ENCODE data around the gene NUDCD3. TPM values are rescaled to one million over a fixed set of nuclear protein-coding genes. Genes with fewer than 3 reads are reported as not detected.

The NUDCD3 gene
- polyA plus RNA-seq, 1 donor = 80.1 TPM

DNA sequence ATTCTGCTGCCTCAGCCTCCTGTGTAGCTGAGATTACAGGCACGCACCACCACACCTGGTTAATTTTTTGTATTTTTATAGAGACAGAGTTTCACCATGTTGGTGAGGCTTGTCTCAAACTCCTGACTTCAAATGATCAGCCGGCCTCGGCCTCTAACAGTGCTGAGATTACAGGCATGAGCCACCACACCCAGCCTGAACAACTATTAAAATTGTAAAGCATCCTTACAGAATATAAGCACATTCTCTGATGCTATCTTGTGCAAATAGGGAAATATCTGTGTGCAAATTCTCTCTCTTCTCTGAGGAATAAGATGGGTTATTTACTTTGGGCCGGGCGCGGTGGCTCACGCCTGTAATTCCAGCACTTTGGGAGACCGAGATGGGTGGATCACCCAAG lies 12.5 kb downstream of the NUDCD3 start:
- no peak for DNase-seq (ENCODE audit: low read depth)

DNA sequence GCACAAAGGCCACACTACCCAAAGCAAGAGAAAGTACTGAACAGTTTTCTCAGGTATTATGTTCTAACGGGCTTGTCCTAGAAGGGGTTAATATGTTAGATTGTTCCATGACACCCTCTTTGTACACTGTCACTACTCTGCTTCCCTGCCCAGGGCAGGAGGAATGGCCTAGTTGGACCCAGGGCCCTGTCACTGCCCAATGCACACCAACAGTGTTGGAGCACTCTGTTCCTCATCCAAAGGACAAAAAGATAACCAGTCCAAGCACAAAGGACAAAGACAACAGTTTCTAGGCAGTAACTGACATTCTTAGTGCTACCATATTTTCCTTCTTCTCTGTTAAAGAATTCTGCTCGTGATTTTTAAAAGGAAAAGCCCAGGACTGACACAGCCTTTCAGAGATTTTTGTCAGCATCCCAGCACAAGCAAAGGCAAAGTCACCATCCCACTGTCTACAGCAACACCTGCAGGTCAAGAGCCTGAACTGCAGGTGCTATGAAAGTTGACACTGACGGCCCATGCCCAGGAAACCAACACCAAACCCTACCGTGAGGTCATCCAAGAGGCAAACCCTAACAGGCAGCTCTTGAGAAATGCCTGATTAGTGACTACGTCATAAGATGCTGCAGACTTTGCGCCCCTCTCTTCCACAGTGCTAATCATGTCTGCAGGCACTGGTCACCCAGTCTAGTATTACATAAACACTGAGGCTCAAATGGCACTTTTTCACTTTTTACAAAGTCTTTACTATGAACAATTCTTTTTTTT lies 13.2 kb downstream of the NUDCD3 start:
- DNase-seq (ENCODE audit: low read depth) = peak; percentile 41

GRCh38 chr7:44476313-44476712 lies 14.1 kb downstream of the NUDCD3 start:
- no peak for DNase-seq (ENCODE audit: low read depth)

- no peak for DNase-seq (ENCODE audit: low read depth)
These were observed 17.2 kb downstream of the NUDCD3 start for GRCh38 chr7:44473295-44473694.

GRCh38 chr7:44472843-44473242 lies 17.6 kb downstream of the NUDCD3 start:
- DNase-seq (ENCODE audit: low read depth) = no peak

DNA sequence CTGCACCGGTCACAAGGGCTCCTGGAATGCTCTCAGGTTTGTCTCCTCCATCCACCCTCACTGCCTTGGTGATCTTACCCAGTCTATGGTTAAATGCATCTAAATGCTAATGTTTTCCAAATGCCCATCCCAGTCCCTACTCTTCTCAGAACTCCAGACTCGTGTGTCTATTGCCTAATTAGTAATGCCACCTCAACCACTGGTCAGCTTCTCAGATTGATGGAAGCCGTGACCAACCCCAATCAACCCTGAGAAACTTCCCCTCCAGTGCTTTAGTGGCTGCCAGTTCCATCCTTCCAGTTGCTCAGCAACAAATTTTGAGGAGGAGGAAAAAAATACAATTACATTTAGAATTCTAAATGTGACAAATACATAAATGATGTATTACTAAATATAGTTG lies 18.6 kb downstream of the NUDCD3 start:
- no peak for DNase-seq (ENCODE audit: low read depth)

- DNase-seq (ENCODE audit: low read depth) = no peak
These were observed 19.0 kb downstream of the NUDCD3 start for GRCh38 chr7:44471436-44471835.

DNA sequence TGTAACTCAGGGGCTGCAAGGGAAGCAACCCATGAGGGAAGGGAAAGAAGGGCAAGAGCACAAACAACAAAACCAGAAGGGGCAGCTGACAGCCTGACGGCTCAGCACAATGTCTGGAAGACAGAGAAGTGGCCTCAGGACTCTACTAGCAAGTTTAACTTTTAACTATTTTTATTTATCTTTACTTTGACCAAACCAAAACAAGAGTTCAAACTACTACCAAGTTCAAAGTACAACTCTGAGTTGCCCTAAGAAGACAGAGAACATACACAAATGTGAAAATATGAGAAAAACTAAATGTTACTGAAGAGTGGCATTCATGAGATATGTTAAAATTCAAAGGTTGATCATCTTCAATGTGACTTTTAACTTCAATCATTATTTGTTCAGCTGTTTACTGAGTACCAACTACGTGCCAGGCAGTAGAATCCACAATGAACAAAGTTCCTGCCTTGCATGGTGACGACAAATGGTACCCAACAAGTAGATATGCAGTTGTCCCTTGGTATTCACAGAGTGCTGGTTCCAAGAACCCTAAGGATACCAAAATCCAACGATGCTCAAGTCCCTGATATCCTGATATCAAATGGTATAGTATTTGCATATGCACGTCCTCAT lies 19.7 kb downstream of the NUDCD3 start:
- DNase-seq (ENCODE audit: low read depth) = no peak

GRCh38 chr7:44470135-44470479 lies 20.4 kb downstream of the NUDCD3 start:
- no peak for DNase-seq (ENCODE audit: low read depth)

GRCh38 chr7:44469461-44470134 lies 20.9 kb downstream of the NUDCD3 start:
- no peak for DNase-seq (ENCODE audit: low read depth)

- DNase-seq (ENCODE audit: low read depth) = no peak
These were observed 23.3 kb downstream of the NUDCD3 start for GRCh38 chr7:44467217-44467548.

DNA sequence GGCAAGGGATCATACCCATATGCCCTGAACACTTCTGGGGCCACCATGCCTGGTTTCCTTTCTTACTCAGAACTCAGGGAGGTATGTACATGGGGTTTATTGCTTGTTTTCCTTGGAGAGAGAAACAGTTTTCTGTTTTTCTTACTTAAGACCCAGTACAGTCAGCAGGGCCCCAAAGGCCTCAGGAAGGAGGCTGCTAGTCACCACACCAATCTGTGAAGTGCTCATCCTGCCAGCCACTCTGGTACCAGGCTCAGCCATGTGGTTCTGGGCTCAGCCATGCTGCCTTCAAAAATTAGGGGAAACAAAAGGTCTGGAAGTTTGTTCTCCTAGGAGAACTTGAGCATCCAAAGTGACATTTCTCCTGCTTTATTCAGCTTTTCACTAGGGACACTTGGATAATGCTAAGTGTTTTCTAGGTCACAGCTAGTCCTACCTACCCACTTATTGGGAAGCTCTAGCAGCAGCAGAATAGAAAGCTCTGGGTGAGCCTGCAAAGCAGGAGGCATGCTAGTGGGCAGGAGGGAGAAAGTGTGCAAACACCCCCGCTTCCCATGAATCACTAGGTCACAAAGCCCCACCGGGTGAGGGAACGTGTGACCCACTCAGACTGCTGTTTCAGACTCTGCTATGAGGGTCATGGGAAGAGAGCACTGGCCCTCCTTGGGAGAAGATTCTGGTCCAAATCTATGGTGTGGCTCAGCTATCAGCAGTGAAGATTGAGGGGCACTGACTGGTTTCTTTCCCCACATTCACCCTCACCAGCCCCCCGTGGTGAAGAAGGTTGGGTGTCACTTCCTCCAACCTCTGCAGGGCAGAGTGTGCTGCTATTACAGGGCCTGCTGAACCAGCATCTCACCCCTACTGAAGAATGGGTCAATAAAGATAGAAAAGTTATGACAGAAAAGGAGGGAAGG lies 23.9 kb downstream of the NUDCD3 start:
- no peak for DNase-seq (ENCODE audit: low read depth)

- no peak for DNase-seq (ENCODE audit: low read depth)
These were observed 25.0 kb downstream of the NUDCD3 start for GRCh38 chr7:44465490-44465889.

DNA sequence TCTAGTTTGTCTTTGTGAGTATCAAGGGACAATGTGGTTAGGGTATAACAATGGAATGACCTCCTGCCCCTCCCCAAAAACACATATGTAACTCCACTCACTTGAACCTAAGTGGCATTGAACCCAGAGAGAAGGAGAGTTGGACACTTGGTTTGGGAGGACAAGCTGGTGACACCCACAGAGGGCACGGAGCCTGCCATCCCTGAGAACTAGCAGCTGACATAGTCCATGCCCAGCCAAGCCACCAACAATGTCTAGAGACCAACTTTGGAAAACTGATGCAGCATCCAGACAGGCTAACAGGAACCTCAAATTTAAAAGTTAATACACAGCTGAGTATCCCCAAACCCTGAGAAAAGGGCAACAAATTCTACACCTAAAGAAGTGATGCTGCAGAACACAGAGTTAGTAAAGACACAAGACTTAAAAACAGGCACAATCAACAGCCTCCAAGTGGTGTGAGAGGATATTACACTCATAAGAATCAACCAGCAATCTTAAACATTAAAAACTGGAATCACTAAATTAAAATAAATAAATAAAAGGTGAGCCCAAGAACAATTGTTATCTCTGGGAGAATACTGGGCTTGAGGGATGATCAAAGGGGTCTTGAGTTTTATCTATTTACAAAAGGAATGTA lies 27.2 kb downstream of the NUDCD3 start:
- no peak for DNase-seq (ENCODE audit: low read depth)

DNA sequence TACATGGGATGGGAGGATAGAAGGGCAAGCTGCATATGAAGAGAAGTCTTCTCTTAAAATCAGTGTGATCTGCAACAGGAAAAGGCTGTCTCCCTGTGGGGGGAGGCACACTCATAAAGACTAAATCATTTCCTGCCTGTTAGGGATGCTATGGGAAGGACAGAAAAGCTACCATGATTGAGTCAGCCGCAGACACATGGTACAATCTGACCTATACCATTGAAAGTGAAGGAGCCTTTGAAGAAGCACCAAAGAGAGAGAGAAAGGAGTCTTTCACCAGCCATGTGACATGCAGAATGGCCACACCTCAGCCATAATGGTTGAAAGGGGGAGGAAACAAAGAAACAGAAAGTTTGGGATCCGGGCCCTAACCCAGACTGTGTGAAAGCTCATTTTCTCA lies 29.1 kb downstream of the NUDCD3 start:
- no peak for DNase-seq (ENCODE audit: low read depth)

DNA sequence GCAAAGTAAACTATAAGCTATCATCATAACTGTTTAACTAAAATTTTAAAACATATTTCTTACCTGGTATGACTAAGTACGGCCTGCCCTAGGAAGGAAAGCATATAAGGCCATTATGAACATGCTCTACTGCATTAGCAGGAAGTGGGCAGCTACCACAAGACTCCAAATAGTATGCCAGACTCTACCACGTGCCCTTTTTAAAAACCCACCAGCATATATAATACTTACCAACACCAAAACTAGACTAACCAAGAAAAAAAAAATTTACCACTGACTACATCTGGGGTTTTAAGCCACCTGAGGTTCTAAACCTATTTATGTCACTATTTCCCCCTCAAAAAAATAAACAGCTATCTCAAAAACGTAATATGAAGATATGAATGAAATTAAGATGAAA lies 30.1 kb downstream of the NUDCD3 start:
- DNase-seq (ENCODE audit: low read depth) = no peak

DNA sequence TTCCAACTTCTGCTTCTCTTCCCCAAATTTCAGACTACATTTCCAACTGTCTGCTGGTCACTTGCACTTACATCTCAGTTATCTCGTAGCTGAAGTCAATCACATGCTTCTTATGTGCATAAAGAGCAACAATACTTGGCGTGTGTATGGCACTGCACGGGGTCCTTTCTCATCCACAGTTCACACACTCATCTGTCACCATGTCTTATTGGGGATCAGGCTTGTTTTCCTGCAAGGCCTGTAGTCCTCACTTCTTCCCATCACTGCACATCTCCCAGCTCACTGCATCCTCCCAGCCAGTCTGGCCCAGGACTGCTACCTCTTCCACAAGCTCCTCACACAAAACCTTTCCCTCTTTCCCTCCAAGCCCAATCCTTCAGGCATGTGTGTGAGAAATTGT lies 35.3 kb downstream of the NUDCD3 start:
- no peak for DNase-seq (ENCODE audit: low read depth)

- no peak for DNase-seq (ENCODE audit: low read depth)
These were observed 36.1 kb downstream of the NUDCD3 start for GRCh38 chr7:44454348-44454747.

GRCh38 chr7:44451123-44451522 lies 39.3 kb downstream of the NUDCD3 start:
- DNase-seq (ENCODE audit: low read depth) = no peak

DNA sequence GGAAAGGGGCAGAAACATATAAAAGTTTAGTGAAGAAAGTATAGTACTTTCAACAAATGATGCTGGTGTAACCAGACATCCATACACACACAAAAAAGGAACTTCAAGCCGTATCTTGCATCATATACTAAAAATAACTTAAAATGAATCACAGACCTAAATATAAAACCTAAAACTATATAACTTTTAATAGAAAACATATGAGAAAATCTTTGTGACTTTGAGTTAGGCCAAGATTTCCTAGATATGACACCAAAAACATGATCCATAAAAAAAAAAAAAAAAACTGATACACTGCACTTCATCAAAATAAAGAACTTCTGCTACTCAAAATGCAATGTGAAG lies 40.9 kb downstream of the NUDCD3 start:
- no peak for DNase-seq (ENCODE audit: low read depth)

DNA sequence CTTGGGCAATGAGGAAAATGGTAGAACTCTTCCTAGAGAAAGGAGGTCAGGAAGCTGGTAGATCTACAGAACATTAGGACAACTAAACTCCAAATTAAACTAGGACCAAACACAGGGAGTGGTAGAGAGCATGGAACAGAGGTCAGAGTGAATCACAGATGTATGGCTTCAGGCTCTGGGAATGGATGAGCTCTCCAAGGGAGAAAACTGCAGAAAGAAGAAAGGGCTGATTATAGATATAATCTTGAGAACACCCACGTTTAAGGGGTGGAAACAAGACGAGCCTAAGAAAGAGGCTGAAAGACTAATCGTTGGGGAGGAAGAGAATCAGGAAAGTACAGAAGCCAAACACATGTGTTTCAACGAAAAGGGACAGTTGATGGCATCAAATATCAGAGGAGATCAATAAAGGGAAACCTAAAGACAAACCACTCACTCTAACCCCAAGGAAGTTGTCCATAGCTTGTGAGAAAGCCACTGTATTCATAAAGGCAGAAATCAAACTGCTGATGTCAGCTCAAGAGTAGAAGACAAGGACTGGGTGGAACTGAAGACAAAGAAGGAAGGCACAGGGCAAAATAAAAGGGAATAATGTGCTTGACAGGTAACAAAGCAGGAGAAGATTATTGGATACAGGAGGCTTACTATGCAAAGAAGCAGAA lies 41.4 kb downstream of the NUDCD3 start:
- no peak for DNase-seq (ENCODE audit: low read depth)

All from forelimb muscle (tissue), 1 donor.